HG03064 (cell line): ENCODE measurements around the gene ARPC2.
A peak's percentile ranks its signal among the peaks of the same experiment; 100 is the strongest.

Experiments used
- ATAC-seq: cut with Tn5 transposase; IDR thresholded peaks from one replicate; pipeline ENCODE4 v1.9.1; 2021; ENCODE audit warnings: low read depth; ENCODE audit not compliant: unreplicated experiment

Gene ARPC2

GRCh38 chr2:218285604-218286003, 68.6 kb downstream of the ARPC2 start:
- no peak for ATAC-seq

GRCh38 chr2:218286570-218287459, 69.8 kb downstream of the ARPC2 start:
- ATAC-seq: peak; percentile 61

- no peak for ATAC-seq
Observed at GRCh38 chr2:218289639-218290315, 72.8 kb downstream of the ARPC2 start.

- ATAC-seq: peak; percentile 48
Observed at GRCh38 chr2:218290316-218291261, 73.6 kb downstream of the ARPC2 start.

- ATAC-seq: no peak
Observed at GRCh38 chr2:218291318-218292047, 74.5 kb downstream of the ARPC2 start.

- ATAC-seq: peak; percentile 69
Observed at GRCh38 chr2:218292048-218293014, 75.3 kb downstream of the ARPC2 start, which contains the start of gene TMBIM1. Gene TMBIM1, minus strand, starts transcription at chr2:218292503. Its CDS starts 10,362 bp downstream, at chr2:218282141.

GRCh38 chr2:218293715-218294429, 76.9 kb downstream of the ARPC2 start:
- ATAC-seq: no peak

- no peak for ATAC-seq
Observed at GRCh38 chr2:218294430-218295022, 77.5 kb downstream of the ARPC2 start.

- no peak for ATAC-seq
Observed at GRCh38 chr2:218295029-218295428, 78.0 kb downstream of the ARPC2 start.

- no peak for ATAC-seq
Observed at GRCh38 chr2:218296200-218296599, 79.2 kb downstream of the ARPC2 start.

GRCh38 chr2:218296847-218297246, 79.9 kb downstream of the ARPC2 start:
- no peak for ATAC-seq

- no peak for ATAC-seq
Observed at GRCh38 chr2:218298314-218298875, 81.4 kb downstream of the ARPC2 start.

- ATAC-seq: no peak
Observed at GRCh38 chr2:218300141-218300540, 83.2 kb downstream of the ARPC2 start.

GRCh38 chr2:218301176-218301819, 84.3 kb downstream of the ARPC2 start:
- ATAC-seq: peak; percentile 82
